Effector memory CD8-positive, alpha-beta T cell (primary cell): ENCODE results near the gene TUBG1.
"Not testable (repeated sequence)": the region's sequence is repeated elsewhere in the genome, so short reads cannot be mapped to it uniquely, and the experiment has no call there.

ENCODE experiments used
- ATAC-seq: fragments of 150-1000 bp; cut with Tn5 transposase; replicated peaks from 2 replicates; pipeline ENCODE4 v1.10.0; 2021; ENCODE audit warnings: mild to moderate bottlenecking, moderate library complexity
- DNase-seq, 3 experiments: peaks; one replicate each; pipeline ENCODE4 v3.0.0; 2021
- H3K27ac Mint-ChIP-seq, 2 donors: one replicate each; pipeline ENCODE4 v1.8.0; 2022; ENCODE audit warnings: mild to moderate bottlenecking in 2 of 2, mixed read lengths in 2 of 2, moderate library complexity in 2 of 2
- H3K27me3 Mint-ChIP-seq, 2 donors: one replicate each; pipeline ENCODE4 v1.8.0; 2022; ENCODE audit warnings: mixed read lengths in 2 of 2
- H3K36me3 Mint-ChIP-seq: one replicate; pipeline ENCODE4 v1.8.0; 2022; ENCODE audit warnings: mild to moderate bottlenecking, moderate library complexity, mixed read lengths; ENCODE audit not compliant: insufficient read depth
- H3K4me1 Mint-ChIP-seq, 2 donors: one replicate each; pipeline ENCODE4 v1.8.0; 2022; ENCODE audit warnings: low read depth in 2 of 2, mixed read lengths in 2 of 2
- H3K4me3 Mint-ChIP-seq, 2 donors: one replicate each; pipeline ENCODE4 v1.8.0; 2022; ENCODE audit warnings: mild to moderate bottlenecking in 2 of 2, mixed read lengths in 2 of 2, moderate library complexity in 2 of 2
- H3K9me3 Mint-ChIP-seq, 2 donors: one replicate each; pipeline ENCODE4 v1.8.0; 2022; ENCODE audit warnings: mixed read lengths in 2 of 2

TUBG1 gene

GRCh38 chr17:42655528-42655927 is 46.0 kb downstream of the TUBG1 start:
- DNase-seq (no peak), ATAC-seq (no peak)
- H3K4me1 Mint-ChIP-seq: peaks cover 9 to 21% of the 10 kb centered on the region in 2 donors
- H3K27me3 Mint-ChIP-seq: peaks cover 7 to 30% of the 10 kb centered on the region in 2 donors
- H3K4me3 Mint-ChIP-seq: no peak overlapping the region
- H3K27ac Mint-ChIP-seq: no peak overlapping the region
- peaks cover 3% of the 10 kb centered on the region for H3K36me3 Mint-ChIP-seq
- no peaks in the 10 kb centered on the region for H3K9me3 Mint-ChIP-seq

DNA sequence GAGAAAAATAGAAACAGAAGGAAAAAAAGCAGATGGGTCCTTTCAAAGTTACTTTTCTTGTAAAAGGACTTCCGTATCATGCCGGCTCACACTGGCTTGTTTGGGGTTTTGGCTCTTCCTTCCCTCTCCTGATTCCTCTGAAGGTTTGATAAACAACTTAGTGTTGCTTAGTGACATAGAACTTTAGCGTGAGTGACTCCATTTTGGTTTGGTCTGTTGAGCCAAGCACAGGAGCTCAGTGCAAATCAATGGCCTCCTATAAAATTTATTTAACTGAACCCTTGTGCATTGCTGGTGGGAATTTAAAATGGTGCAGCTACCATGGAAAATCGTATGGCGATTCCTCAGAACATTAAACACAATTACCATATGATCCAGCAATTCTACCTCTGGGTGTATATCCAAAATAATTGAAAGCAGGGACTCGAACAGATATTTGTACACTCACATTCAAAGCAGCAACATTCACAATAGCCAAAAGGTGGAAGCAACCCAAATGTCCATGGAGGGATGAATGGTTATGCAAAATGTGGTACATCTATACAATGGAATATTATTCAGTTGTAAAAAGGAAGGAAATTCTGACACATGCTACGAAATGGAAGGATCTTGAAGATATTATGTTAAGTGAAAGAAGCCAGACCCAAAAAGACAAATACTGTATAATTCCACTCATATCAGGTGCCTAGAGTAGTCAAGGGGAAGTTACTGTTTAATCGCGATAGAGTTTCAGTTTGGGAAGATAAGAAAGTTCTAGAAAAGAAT is 48.5 kb downstream of the TUBG1 start:
- H3K4me1 Mint-ChIP-seq: peaks cover 9 to 21% of the 10 kb centered on the region in 2 donors
- ATAC-seq (no peak), DNase-seq (no peak)
- H3K27me3 Mint-ChIP-seq: peaks cover 7 to 22% of the 10 kb centered on the region in 2 donors
- H3K4me3 Mint-ChIP-seq: peak overlapping the region; percentile 90 to 91
- H3K9me3 Mint-ChIP-seq: no peaks in the 10 kb centered on the region
- peaks cover 3% of the 10 kb centered on the region for H3K36me3 Mint-ChIP-seq
- H3K27ac Mint-ChIP-seq: peak overlapping the region in 1 of 2 donors; percentile 84

GRCh38 chr17:42659079-42659931 is 49.8 kb downstream of the TUBG1 start, which contains the start of gene TUBG2:
Gene TUBG2, plus strand, starts transcription at chr17:42659284. Its CDS starts 220 bp downstream, at chr17:42659504.
- H3K4me3 Mint-ChIP-seq: peak within 1 kb of the TSS; percentile 90 to 91
- H3K27ac Mint-ChIP-seq: peak within 1 kb of the TSS; percentile 83 to 84
- DNase-seq (peak; percentile 41 to 55 (median 49)), ATAC-seq (peak; percentile 88)
- peaks cover 0 to 10% of the 10 kb centered on the region in 2 donors for H3K27me3 Mint-ChIP-seq
- H3K36me3 Mint-ChIP-seq: peaks cover 3% of the 10 kb centered on the region
- no peaks in the 10 kb centered on the region for H3K9me3 Mint-ChIP-seq
- peaks cover 9 to 21% of the 10 kb centered on the region in 2 donors for H3K4me1 Mint-ChIP-seq

- Mint-ChIP-seq H3K4me1 (peaks cover 9 to 21% of the 10 kb centered on the region in 2 donors), H3K4me3 (peak overlapping the region; percentile 90 to 91)
- not testable (repeated sequence) for H3K27me3 Mint-ChIP-seq, DNase-seq, H3K9me3 Mint-ChIP-seq, ATAC-seq, H3K36me3 Mint-ChIP-seq, H3K27ac Mint-ChIP-seq
These were observed 50.4 kb downstream of the TUBG1 start for GRCh38 chr17:42659932-42660274.

- H3K9me3 Mint-ChIP-seq: no peaks in the 10 kb centered on the region
- H3K27ac Mint-ChIP-seq: no peak overlapping the region
- peaks cover 5% of the 10 kb centered on the region for H3K36me3 Mint-ChIP-seq
- H3K4me1 Mint-ChIP-seq: peaks cover 9 to 16% of the 10 kb centered on the region in 2 donors
- DNase-seq (no peak), ATAC-seq (no peak)
- H3K27me3 Mint-ChIP-seq: no peaks in the 10 kb centered on the region
- H3K4me3 Mint-ChIP-seq: no peak overlapping the region
These were observed 51.3 kb downstream of the TUBG1 start for GRCh38 chr17:42660692-42661345.
